Effector memory CD8-positive, alpha-beta T cell (primary cell): ENCODE measurements around the gene DIS3L2.

ENCODE experiments used
- ATAC-seq: fragments of 150-1000 bp; cut with Tn5 transposase; replicated peaks from 2 replicates; pipeline ENCODE4 v1.10.0; 2021; ENCODE audit warnings: mild to moderate bottlenecking, moderate library complexity
- DNase-seq, 3 experiments: peaks; one replicate each; pipeline ENCODE4 v3.0.0; 2021
- H3K27ac Mint-ChIP-seq, 2 donors: one replicate each; pipeline ENCODE4 v1.8.0; 2022; ENCODE audit warnings: mild to moderate bottlenecking in 2 of 2, mixed read lengths in 2 of 2, moderate library complexity in 2 of 2
- H3K27me3 Mint-ChIP-seq, 2 donors: one replicate each; pipeline ENCODE4 v1.8.0; 2022; ENCODE audit warnings: mixed read lengths in 2 of 2
- H3K36me3 Mint-ChIP-seq: one replicate; pipeline ENCODE4 v1.8.0; 2022; ENCODE audit warnings: mild to moderate bottlenecking, moderate library complexity, mixed read lengths; ENCODE audit not compliant: insufficient read depth
- H3K4me1 Mint-ChIP-seq, 2 donors: one replicate each; pipeline ENCODE4 v1.8.0; 2022; ENCODE audit warnings: low read depth in 2 of 2, mixed read lengths in 2 of 2
- H3K4me3 Mint-ChIP-seq, 2 donors: one replicate each; pipeline ENCODE4 v1.8.0; 2022; ENCODE audit warnings: mild to moderate bottlenecking in 2 of 2, mixed read lengths in 2 of 2, moderate library complexity in 2 of 2
- H3K9me3 Mint-ChIP-seq, 2 donors: one replicate each; pipeline ENCODE4 v1.8.0; 2022; ENCODE audit warnings: mixed read lengths in 2 of 2

Gene DIS3L2

GRCh38 chr2:231987124-231987727 is 25.7 kb downstream of the DIS3L2 start:
- Mint-ChIP-seq H3K4me3 (no peak overlapping the region), H3K36me3 (peaks cover 5% of the 10 kb centered on the region), H3K27me3 (no peaks in the 10 kb centered on the region), H3K9me3 (no peaks in the 10 kb centered on the region), H3K4me1 (peaks cover 24 to 36% of the 10 kb centered on the region in 2 donors), H3K27ac (peak overlapping the region in 1 of 2 donors; percentile 51)
- no peak for ATAC-seq
- DNase-seq = no peak

- DNase-seq (no peak), ATAC-seq (no peak)
- H3K27ac Mint-ChIP-seq = no peak overlapping the region
- no peaks in the 10 kb centered on the region for H3K27me3 Mint-ChIP-seq
- no peaks in the 10 kb centered on the region for H3K9me3 Mint-ChIP-seq
- peaks cover 5% of the 10 kb centered on the region for H3K36me3 Mint-ChIP-seq
- peaks cover 30 to 44% of the 10 kb centered on the region in 2 donors for H3K4me1 Mint-ChIP-seq
- no peak overlapping the region for H3K4me3 Mint-ChIP-seq
Observed at GRCh38 chr2:231988179-231988866, 26.8 kb downstream of the DIS3L2 start.

DNA sequence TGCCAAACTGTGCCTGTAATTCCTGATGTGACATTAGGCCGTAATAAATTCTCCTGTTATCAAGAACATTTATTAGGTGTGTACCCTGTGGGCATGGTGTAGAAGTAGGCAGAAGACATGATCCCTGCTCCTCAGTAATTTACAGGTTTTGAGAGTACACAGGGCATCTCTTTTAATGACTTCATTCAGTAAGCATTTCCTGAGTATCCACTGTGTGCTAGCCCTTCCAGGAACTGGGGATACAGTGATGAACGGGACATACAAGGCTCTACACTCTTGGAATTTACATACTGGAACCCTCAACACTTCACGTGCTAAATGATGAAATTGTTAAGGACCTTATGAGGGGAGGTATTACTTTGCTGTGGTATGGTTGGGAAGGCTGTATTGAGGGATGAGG is 30.2 kb downstream of the DIS3L2 start:
- ATAC-seq = no peak
- Mint-ChIP-seq H3K4me1 (peaks cover 37 to 56% of the 10 kb centered on the region in 2 donors), H3K27ac (no peak overlapping the region), H3K4me3 (no peak overlapping the region), H3K27me3 (no peaks in the 10 kb centered on the region), H3K36me3 (no peaks in the 10 kb centered on the region), H3K9me3 (no peaks in the 10 kb centered on the region)
- no peak for DNase-seq

- peak overlapping the region in 1 of 2 donors; percentile 41 for H3K27ac Mint-ChIP-seq
- H3K9me3 Mint-ChIP-seq = no peaks in the 10 kb centered on the region
- DNase-seq (no peak), ATAC-seq (no peak)
- peaks cover 37 to 55% of the 10 kb centered on the region in 2 donors for H3K4me1 Mint-ChIP-seq
- H3K4me3 Mint-ChIP-seq = no peak overlapping the region
- no peaks in the 10 kb centered on the region for H3K27me3 Mint-ChIP-seq
- H3K36me3 Mint-ChIP-seq = no peaks in the 10 kb centered on the region
Observed at GRCh38 chr2:231992888-231993287, 31.4 kb downstream of the DIS3L2 start.

GRCh38 chr2:231996797-231997540 is 35.5 kb downstream of the DIS3L2 start:
- Mint-ChIP-seq H3K9me3 (no peaks in the 10 kb centered on the region), H3K27ac (peak overlapping the region; percentile 29 to 66), H3K36me3 (no peaks in the 10 kb centered on the region), H3K4me1 (peaks cover 32 to 52% of the 10 kb centered on the region in 2 donors), H3K27me3 (no peaks in the 10 kb centered on the region), H3K4me3 (no peak overlapping the region)
- DNase-seq (no peak), ATAC-seq (no peak)

- Mint-ChIP-seq H3K36me3 (no peaks in the 10 kb centered on the region), H3K4me3 (no peak overlapping the region), H3K27ac (peak overlapping the region; percentile 29 to 66), H3K27me3 (no peaks in the 10 kb centered on the region), H3K9me3 (no peaks in the 10 kb centered on the region), H3K4me1 (peaks cover 32 to 52% of the 10 kb centered on the region in 2 donors)
- ATAC-seq = no peak
- no peak for DNase-seq
Observed at GRCh38 chr2:231998046-231998445, 36.5 kb downstream of the DIS3L2 start.

- no peaks in the 10 kb centered on the region for H3K27me3 Mint-ChIP-seq
- H3K9me3 Mint-ChIP-seq = no peaks in the 10 kb centered on the region
- no peak for DNase-seq
- H3K36me3 Mint-ChIP-seq = peaks cover under 1% of the 10 kb centered on the region
- ATAC-seq = no peak
- H3K27ac Mint-ChIP-seq = peak overlapping the region in 1 of 2 donors; percentile 11
- H3K4me1 Mint-ChIP-seq = peaks cover 27 to 41% of the 10 kb centered on the region in 2 donors
- H3K4me3 Mint-ChIP-seq = no peak overlapping the region
Observed at GRCh38 chr2:232000439-232000838, 38.9 kb downstream of the DIS3L2 start.

GRCh38 chr2:232001073-232001472 is 39.6 kb downstream of the DIS3L2 start:
- DNase-seq (no peak), ATAC-seq (no peak)
- no peaks in the 10 kb centered on the region for H3K27me3 Mint-ChIP-seq
- H3K4me3 Mint-ChIP-seq = no peak overlapping the region
- peaks cover 7% of the 10 kb centered on the region for H3K36me3 Mint-ChIP-seq
- peaks cover 23 to 35% of the 10 kb centered on the region in 2 donors for H3K4me1 Mint-ChIP-seq
- no peak overlapping the region for H3K27ac Mint-ChIP-seq
- H3K9me3 Mint-ChIP-seq = no peaks in the 10 kb centered on the region

- DNase-seq = no peak
- Mint-ChIP-seq H3K36me3 (peaks cover 8% of the 10 kb centered on the region), H3K27ac (no peak overlapping the region)
Observed at GRCh38 chr2:232006253-232006652, 44.7 kb downstream of the DIS3L2 start.

GRCh38 chr2:232008907-232009638 is 47.6 kb downstream of the DIS3L2 start:
- no peak for DNase-seq
- no peaks in the 10 kb centered on the region for H3K27me3 Mint-ChIP-seq
- peaks cover 8% of the 10 kb centered on the region for H3K36me3 Mint-ChIP-seq
- no peak overlapping the region for H3K4me3 Mint-ChIP-seq
- peaks cover 8 to 22% of the 10 kb centered on the region in 2 donors for H3K4me1 Mint-ChIP-seq
- H3K27ac Mint-ChIP-seq = peak overlapping the region in 1 of 2 donors; percentile 19
- H3K9me3 Mint-ChIP-seq = no peaks in the 10 kb centered on the region
- no peak for ATAC-seq

More at GRCh38 chr2:232006253-232006652, 44.7 kb downstream of the DIS3L2 start:
- Mint-ChIP-seq H3K9me3 (no peaks in the 10 kb centered on the region), H3K4me1 (peaks cover 19 to 31% of the 10 kb centered on the region in 2 donors), H3K27me3 (no peaks in the 10 kb centered on the region), H3K4me3 (no peak overlapping the region)
- no peak for ATAC-seq

GRCh38 chr2:232009639-232010274 is 48.2 kb downstream of the DIS3L2 start:
- Mint-ChIP-seq H3K4me3 (no peak overlapping the region), H3K4me1 (peaks cover 8 to 22% of the 10 kb centered on the region in 2 donors), H3K27ac (peak overlapping the region in 1 of 2 donors; percentile 19), H3K36me3 (peaks cover 8% of the 10 kb centered on the region), H3K9me3 (no peaks in the 10 kb centered on the region), H3K27me3 (no peaks in the 10 kb centered on the region)
- ATAC-seq (no peak), DNase-seq (no peak)

DNA sequence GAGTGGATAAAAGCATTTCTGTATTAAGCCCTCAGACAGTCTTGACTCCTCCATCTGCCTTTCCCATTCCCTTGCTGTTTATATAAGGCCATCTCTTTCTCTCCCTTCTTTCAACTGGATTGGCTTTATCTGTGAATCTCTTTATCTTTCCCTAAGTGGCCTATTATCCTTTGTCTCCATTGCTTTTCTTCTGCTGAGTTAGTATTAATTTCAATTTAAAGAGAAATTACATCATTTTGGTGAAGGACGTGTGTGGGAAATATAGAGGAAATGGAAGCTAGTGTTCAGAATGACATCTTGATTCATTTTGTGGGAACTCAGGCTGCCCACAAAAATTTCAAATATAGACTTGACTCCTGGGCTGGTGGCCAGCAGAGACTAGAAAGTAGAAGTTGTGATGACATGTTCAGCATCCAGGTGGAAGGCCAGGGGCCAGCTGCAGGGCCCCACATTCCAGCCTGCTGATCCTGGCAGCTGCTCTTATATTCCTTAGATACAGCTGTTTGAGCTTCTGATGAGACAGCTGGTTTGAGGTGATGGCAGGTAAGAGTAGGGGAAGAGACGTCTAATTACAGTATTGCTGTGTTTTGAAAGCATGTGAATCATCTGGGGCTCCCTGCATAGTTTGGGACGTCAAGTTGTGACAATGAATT is 52.3 kb downstream of the DIS3L2 start:
- H3K9me3 Mint-ChIP-seq = no peaks in the 10 kb centered on the region
- no peak for ATAC-seq
- H3K27ac Mint-ChIP-seq = no peak overlapping the region

More for the DNA sequence above, 52.3 kb downstream of the DIS3L2 start:
- H3K4me3 Mint-ChIP-seq = no peak overlapping the region
- peaks cover 7% of the 10 kb centered on the region for H3K36me3 Mint-ChIP-seq
- no peaks in the 10 kb centered on the region for H3K27me3 Mint-ChIP-seq
- peaks cover 10 to 14% of the 10 kb centered on the region in 2 donors for H3K4me1 Mint-ChIP-seq
- DNase-seq = no peak
